Epithelial cell of proximal tubule (primary cell): ENCODE results near the gene AGBL4. TPM values are rescaled to one million over a fixed set of nuclear protein-coding genes. Genes with fewer than 3 reads are reported as not detected.
A peak's percentile ranks its signal among the peaks of the same experiment; 100 is the strongest.

ENCODE experiments used
- DNase-seq: peaks from one replicate; pipeline ENCODE4 v3.0.0-alpha.2; 2011; ENCODE audit warnings: low read depth
- H3K4me3 ChIP-seq: 2 replicates; pipeline ENCODE4 v1.5.1; 2011; ENCODE audit warnings: low read depth, mild to moderate bottlenecking, low read length
- CTCF ChIP-seq: conservative IDR thresholded peaks from 2 replicates; pipeline ENCODE4 v1.5.1; 2012; ENCODE audit warnings: low read depth, mild to moderate bottlenecking, low read length
- total RNA-seq: library from RNA; depleted of rRNA; stranded (reverse); fragments of >200 nt; gene quantifications from 2 replicates; pipeline ENCODE4 v1.2.3, GENCODE V29; 2015

The AGBL4 gene
- total RNA-seq, 1 donor from 2014 or later, result not detected

- H3K4me3 ChIP-seq, result no peak overlapping the region
- DNase-seq, result no peak
- TF ChIP-seq CTCF, result no peak
Observed at GRCh38 chr1:48829446-48829845, 1194.3 kb downstream of the AGBL4 start.

GRCh38 chr1:48823168-48823567, 1200.6 kb downstream of the AGBL4 start:
- no peak for TF ChIP-seq CTCF
- H3K4me3 ChIP-seq, result no peak overlapping the region
- DNase-seq, result peak; percentile 89

- TF ChIP-seq CTCF, result no peak
- DNase-seq, result no peak
- H3K4me3 ChIP-seq, result no peak overlapping the region
Observed at GRCh38 chr1:48820491-48820890, 1203.3 kb downstream of the AGBL4 start.

GRCh38 chr1:48817505-48818114, 1206.1 kb downstream of the AGBL4 start:
- DNase-seq, result no peak
- no peak overlapping the region for H3K4me3 ChIP-seq
- TF ChIP-seq CTCF, result peak; percentile 98

GRCh38 chr1:48810740-48811139, 1213.0 kb downstream of the AGBL4 start:
- no peak for DNase-seq
- no peak overlapping the region for H3K4me3 ChIP-seq
- TF ChIP-seq CTCF, result no peak

- no peak for DNase-seq
- no peak for TF ChIP-seq CTCF
- H3K4me3 ChIP-seq, result no peak overlapping the region
Observed at GRCh38 chr1:48808496-48808895, 1215.3 kb downstream of the AGBL4 start.

GRCh38 chr1:48807554-48808260, 1216.0 kb downstream of the AGBL4 start:
- H3K4me3 ChIP-seq, result no peak overlapping the region
- DNase-seq, result no peak
- TF ChIP-seq CTCF, result no peak
